Gastroesophageal sphincter (tissue), 3 donors: ENCODE results near the gene CPSF6.
A peak's percentile ranks its signal among the peaks of the same experiment; 100 is the strongest.

Experiments
- CTCF ChIP-seq, 4 experiments: fragments of 200-600 bp in 2 of 4; fragments of 450-650 bp in 2 of 4; sonication (generic) in 1 of 4; IDR thresholded peaks; one replicate each; pipeline ENCODE4 v1.5.1; 2017 to 2019; ENCODE audit warnings: antibody characterized with exemption in 4 of 4, mild to moderate bottlenecking in 2 of 4, moderate library complexity in 2 of 4
- POLR2A ChIP-seq, 2 donors: fragments of 450-650 bp; IDR thresholded peaks; one replicate each; pipeline ENCODE4 v1.6.1; 2017; ENCODE audit warnings: antibody characterized with exemption in 2 of 2, mild to moderate bottlenecking in 2 of 2, moderate library complexity in 1 of 2

GRCh38 chr12:69239352-69239921 is at the start of gene CPSF6:
- TF ChIP-seq CTCF (IDR thresholded peaks at IDR 0.05) (peak in 1 of 4 experiments; percentile 11), POLR2A (IDR thresholded peaks at IDR 0.05) (peak; percentile 95 to 97)
